ENCODE data around the gene SEC62.
A peak's percentile ranks its signal among the peaks of the same experiment; 100 is the strongest.

SEC62 gene

DNA sequence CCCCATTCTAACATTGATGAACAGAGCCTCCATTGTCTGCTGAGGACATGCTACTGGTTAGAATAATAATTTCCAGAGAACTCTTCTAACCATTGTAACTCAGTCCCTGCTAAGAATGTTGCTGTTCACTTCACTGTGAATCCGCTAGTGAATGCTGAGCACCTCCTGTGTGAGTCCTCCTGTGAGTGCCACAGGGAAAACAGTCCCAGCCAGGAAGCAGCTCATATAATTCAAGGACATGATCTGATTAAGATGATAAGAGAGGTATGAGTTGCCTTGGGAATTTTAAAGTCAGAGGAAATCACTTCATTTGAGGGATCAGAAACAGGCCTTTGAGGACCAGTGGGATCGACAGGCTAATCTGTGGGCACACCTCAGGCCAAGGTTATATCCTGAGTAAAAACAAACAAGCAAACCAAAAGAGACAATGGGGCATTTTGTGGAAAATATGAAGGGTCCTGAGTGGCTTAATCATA lies 37.3 kb downstream of the SEC62 start:
- Histone ChIP-seq H3K4me2 (ENCODE audit: insufficient read depth, low read length) (no peak overlapping the region), H3K4me1 (ENCODE audit: insufficient read depth, low read length) (peaks cover 46% of the 10 kb centered on the region), H2AFZ (ENCODE audit: low read depth, low read length) (peak overlapping the region; percentile 62), H3K4me3 (ENCODE audit: low read depth in 1 of 2, low read length in 2 of 2) (no peak overlapping the region), H3K27me3 (ENCODE audit: insufficient read depth, low read length, poor library complexity) (no peaks in the 10 kb centered on the region), H3K27ac (ENCODE audit: low read length) (peak overlapping the region; percentile 74), H3K9me3 (ENCODE audit: insufficient read depth, low read length, severe bottlenecking) (no peaks in the 10 kb centered on the region), H4K20me1 (ENCODE audit: insufficient read depth, low read length) (no peaks in the 10 kb centered on the region), H3K36me3 (ENCODE audit: insufficient read depth, low read length) (0 out of 2 replicates have a peak, but pooled peaks cover under 1% of the 10 kb centered on the region), H3K9ac (ENCODE audit: low read depth, low read length) (no peak overlapping the region), H3K79me2 (ENCODE audit: insufficient read depth, low read length) (no peaks in the 10 kb centered on the region)
- no peak for TF ChIP-seq EZH2 (IDR thresholded peaks at IDR 0.05; ENCODE audit: borderline replicate concordance, low read depth, low read length, severe bottlenecking)
- ATAC-seq (ENCODE audit: insufficient read depth, low read depth) (no peak), DNase-seq (no peak)

DNA sequence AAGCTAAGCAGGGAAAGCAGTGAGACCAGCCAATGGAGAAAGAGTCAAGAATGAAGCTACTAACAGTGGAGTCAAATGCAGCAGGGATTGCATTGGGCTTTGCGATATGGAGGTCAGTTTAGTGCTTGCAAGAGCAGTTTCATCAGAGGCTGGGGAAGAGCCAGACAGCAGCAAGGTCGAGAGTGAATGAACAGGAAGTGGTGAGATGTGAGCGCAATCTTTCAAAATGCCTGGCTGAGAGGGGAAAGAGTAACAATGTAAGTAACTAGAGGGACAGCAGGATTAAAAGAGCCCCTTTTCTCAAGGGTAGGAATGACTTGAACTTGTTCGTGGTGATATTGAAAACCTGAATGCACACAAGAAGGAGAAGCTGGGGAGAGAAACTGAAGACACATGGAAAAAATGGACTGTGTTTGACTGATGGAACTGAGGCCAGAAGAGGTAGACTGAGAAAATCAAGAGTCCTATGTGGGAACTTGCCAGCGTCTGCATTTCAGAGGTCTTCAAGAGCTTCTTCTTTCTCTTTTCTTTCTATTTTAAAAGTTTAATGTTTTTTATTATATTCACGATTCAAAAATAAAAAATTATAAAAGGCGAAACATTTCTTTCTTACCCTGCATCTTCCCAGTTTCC lies 40.5 kb downstream of the SEC62 start:
- Histone ChIP-seq H3K79me2 (ENCODE audit: insufficient read depth, low read length) (no peaks in the 10 kb centered on the region), H3K27ac (ENCODE audit: low read length) (peak overlapping the region; percentile 88), H3K36me3 (ENCODE audit: insufficient read depth, low read length) (no peaks in the 10 kb centered on the region), H3K4me3 (ENCODE audit: low read depth in 1 of 2, low read length in 2 of 2) (peak overlapping the region in 1 of 2 experiments; percentile 28; a peak in 2 of 4 replicates), H4K20me1 (ENCODE audit: insufficient read depth, low read length) (no peaks in the 10 kb centered on the region), H2AFZ (ENCODE audit: low read depth, low read length) (peak overlapping the region; percentile 78), H3K9ac (ENCODE audit: low read depth, low read length) (peak overlapping the region; percentile 36), H3K4me2 (ENCODE audit: insufficient read depth, low read length) (peak overlapping the region; percentile 55), H3K4me1 (ENCODE audit: insufficient read depth, low read length) (peaks cover 46% of the 10 kb centered on the region), H3K27me3 (ENCODE audit: insufficient read depth, low read length, poor library complexity) (no peaks in the 10 kb centered on the region), H3K9me3 (ENCODE audit: insufficient read depth, low read length, severe bottlenecking) (no peaks in the 10 kb centered on the region)
- peak; percentile 94 for ATAC-seq (ENCODE audit: insufficient read depth, low read depth)
- TF ChIP-seq, protein P1, sequence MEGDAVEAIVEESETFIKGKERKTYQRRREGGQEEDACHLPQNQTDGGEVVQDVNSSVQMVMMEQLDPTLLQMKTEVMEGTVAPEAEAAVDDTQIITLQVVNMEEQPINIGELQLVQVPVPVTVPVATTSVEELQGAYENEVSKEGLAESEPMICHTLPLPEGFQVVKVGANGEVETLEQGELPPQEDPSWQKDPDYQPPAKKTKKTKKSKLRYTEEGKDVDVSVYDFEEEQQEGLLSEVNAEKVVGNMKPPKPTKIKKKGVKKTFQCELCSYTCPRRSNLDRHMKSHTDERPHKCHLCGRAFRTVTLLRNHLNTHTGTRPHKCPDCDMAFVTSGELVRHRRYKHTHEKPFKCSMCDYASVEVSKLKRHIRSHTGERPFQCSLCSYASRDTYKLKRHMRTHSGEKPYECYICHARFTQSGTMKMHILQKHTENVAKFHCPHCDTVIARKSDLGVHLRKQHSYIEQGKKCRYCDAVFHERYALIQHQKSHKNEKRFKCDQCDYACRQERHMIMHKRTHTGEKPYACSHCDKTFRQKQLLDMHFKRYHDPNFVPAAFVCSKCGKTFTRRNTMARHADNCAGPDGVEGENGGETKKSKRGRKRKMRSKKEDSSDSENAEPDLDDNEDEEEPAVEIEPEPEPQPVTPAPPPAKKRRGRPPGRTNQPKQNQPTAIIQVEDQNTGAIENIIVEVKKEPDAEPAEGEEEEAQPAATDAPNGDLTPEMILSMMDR (IDR thresholded peaks at IDR 0.05; ENCODE audit: borderline replicate concordance, extremely low read depth, low read length, poor library complexity, severe bottlenecking): no peak
- no peak for TF ChIP-seq EZH2 (IDR thresholded peaks at IDR 0.05; ENCODE audit: borderline replicate concordance, low read depth, low read length, severe bottlenecking)
- peak; percentile 79 for DNase-seq

DNA sequence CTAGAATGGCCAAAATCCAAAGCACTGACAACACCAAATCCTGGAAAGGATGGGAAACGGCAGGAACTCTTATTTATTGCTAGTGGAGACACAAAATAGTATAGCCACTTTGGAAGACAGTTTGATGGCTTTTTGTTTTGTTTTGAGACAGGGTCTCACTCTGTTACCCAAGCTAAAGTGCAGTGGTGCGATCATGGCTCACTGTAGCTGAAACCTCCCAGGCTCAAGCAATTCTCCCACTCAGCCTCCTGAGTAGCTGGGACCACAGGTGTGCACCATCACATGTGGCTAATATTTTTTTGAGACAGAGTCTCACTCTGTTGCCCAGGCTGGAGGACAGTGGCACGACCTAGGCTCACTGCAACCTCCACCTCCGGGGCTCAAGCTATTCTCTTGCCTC lies 43.9 kb downstream of the SEC62 start:
- H3K9ac ChIP-seq (ENCODE audit: low read depth, low read length): no peak overlapping the region
- H3K27ac ChIP-seq (ENCODE audit: low read length): no peak overlapping the region
- no peak overlapping the region for H2AFZ ChIP-seq (ENCODE audit: low read depth, low read length)
- no peak overlapping the region for H3K4me3 ChIP-seq (ENCODE audit: low read depth in 1 of 2, low read length in 2 of 2)
- H3K9me3 ChIP-seq (ENCODE audit: insufficient read depth, low read length, severe bottlenecking): no peaks in the 10 kb centered on the region
- H3K79me2 ChIP-seq (ENCODE audit: insufficient read depth, low read length): no peaks in the 10 kb centered on the region
- no peak overlapping the region for H3K4me2 ChIP-seq (ENCODE audit: insufficient read depth, low read length)
- DNase-seq (no peak), ATAC-seq (ENCODE audit: insufficient read depth, low read depth) (no peak)
- TF ChIP-seq, protein P1 (IDR thresholded peaks at IDR 0.05; ENCODE audit: borderline replicate concordance, extremely low read depth, low read length, poor library complexity, severe bottlenecking): no peak
- no peak for TF ChIP-seq EZH2 (IDR thresholded peaks at IDR 0.05; ENCODE audit: borderline replicate concordance, low read depth, low read length, severe bottlenecking)
- peaks cover 25% of the 10 kb centered on the region for H3K4me1 ChIP-seq (ENCODE audit: insufficient read depth, low read length)
- no peaks in the 10 kb centered on the region for H3K36me3 ChIP-seq (ENCODE audit: insufficient read depth, low read length)
- no peaks in the 10 kb centered on the region for H3K27me3 ChIP-seq (ENCODE audit: insufficient read depth, low read length, poor library complexity)
- H4K20me1 ChIP-seq (ENCODE audit: insufficient read depth, low read length): no peaks in the 10 kb centered on the region

DNA sequence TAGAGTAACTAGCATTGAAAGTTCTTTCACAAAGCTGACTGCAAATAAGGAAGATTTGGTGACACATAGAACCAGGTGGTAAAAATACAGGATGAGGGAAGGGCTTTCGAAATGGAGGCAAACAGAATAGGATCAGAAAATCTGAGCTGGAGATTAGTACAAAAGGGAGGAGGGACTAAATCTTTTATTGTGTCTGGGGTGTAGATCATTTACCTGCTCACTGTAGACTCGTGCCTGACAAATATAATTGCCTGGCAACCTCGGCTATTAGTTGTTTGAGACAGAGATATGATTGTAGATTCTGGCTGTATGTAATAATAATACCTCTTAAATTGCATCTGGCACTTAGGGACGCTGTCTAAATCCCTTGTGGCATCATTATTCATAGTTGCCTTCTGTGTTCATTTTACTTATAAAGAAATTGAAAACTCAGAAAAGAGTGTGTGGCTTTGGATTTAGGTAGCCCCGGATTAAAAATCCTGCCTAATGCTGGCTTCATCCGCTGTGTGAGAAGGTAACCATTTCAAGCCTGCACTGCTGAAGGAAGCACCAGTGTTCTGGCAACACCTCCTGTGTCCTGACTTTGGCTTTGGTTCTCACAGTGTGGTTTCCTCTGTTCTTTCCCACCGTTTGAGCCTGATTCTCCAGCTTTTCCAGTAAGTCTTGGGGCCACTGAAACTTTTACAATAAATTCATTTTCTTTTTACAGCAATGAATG lies 46.2 kb downstream of the SEC62 start:
- Histone ChIP-seq H3K36me3 (ENCODE audit: insufficient read depth, low read length) (no peaks in the 10 kb centered on the region), H3K79me2 (ENCODE audit: insufficient read depth, low read length) (no peaks in the 10 kb centered on the region), H2AFZ (ENCODE audit: low read depth, low read length) (peak overlapping the region; percentile 44; the same call in 1 of the 2 replicates), H3K27ac (ENCODE audit: low read length) (no peak overlapping the region), H3K4me3 (ENCODE audit: low read depth in 1 of 2, low read length in 2 of 2) (no peak overlapping the region), H3K9ac (ENCODE audit: low read depth, low read length) (no peak overlapping the region), H3K27me3 (ENCODE audit: insufficient read depth, low read length, poor library complexity) (no peaks in the 10 kb centered on the region), H3K4me2 (ENCODE audit: insufficient read depth, low read length) (no peak overlapping the region), H3K4me1 (ENCODE audit: insufficient read depth, low read length) (peaks cover 9% of the 10 kb centered on the region), H3K9me3 (ENCODE audit: insufficient read depth, low read length, severe bottlenecking) (no peaks in the 10 kb centered on the region), H4K20me1 (ENCODE audit: insufficient read depth, low read length) (no peaks in the 10 kb centered on the region)
- ATAC-seq (ENCODE audit: insufficient read depth, low read depth): no peak
- no peak for DNase-seq
- TF ChIP-seq, protein P1 (IDR thresholded peaks at IDR 0.05; ENCODE audit: borderline replicate concordance, extremely low read depth, low read length, poor library complexity, severe bottlenecking): no peak

Measured in DND-41 (cell line).